K562 (cell line): ENCODE results near the gene GPATCH4. TPM values are rescaled to one million over a fixed set of nuclear protein-coding genes. Genes with fewer than 3 reads are reported as not detected.
A peak's percentile ranks its signal among the peaks of the same experiment; 100 is the strongest.

ENCODE experiments used
- ATAC-seq: fragments of 200-7000 bp; cut with Tn5 transposase; 3 replicates; pipeline ENCODE4 v1.9.1; 2020; ENCODE audit warnings: moderate library complexity
- BruUV-seq: library from RNA; stranded (reverse); fragments of 400-500 nt; replicated peaks from 2 replicates; lab custom pipeline; 2021; lab: Mats Ljungman, UMichigan
- CTCF ChIA-PET: fragments of 300-600 bp; formaldehyde crosslinking; extraction: SDS; loops from one replicate; lab custom pipeline; 2021; ENCODE audit warnings: low intra/inter-chr PET ratio; lab: Yijun Ruan, JAX
- POLR2A ChIA-PET: fragments of 300-600, 350-650 bp; sonication (Branson Sonifier 250); formaldehyde crosslinking; extraction: SDS; loops from one replicate; lab custom pipeline; 2021; ENCODE audit warnings: antibody characterized with exemption, inconsistent platforms; lab: Yijun Ruan, JAX
- DNase-seq, 4 experiments: peaks; one replicate each; pipeline versions ENCODE4 v3.0.0 to v3.0.0-alpha.2; 2011 to 2018; ENCODE audit warnings: low spot score in 3 of 4, mixed read lengths in 3 of 4; ENCODE audit errors: extremely low read depth in 1 of 4
- FAIRE-seq: peaks from 2 replicates; lab custom pipeline; 2011; peaks lifted over from hg19 to GRCh38; lab: Jason Lieb, UNC
- H2AFZ ChIP-seq: 2 replicates; pipeline ENCODE4 v1.6.0; 2011; ENCODE audit warnings: low read depth, low read length, control low read depth, inconsistent platforms
- H3K27ac ChIP-seq: fragments of 200-600 bp; 3 replicates; pipeline ENCODE4 v1.8.0; 2011; ENCODE audit warnings: low read depth, mild to moderate bottlenecking, control low read depth, inconsistent platforms, low read length, moderate library complexity, mixed read lengths; ENCODE audit errors: extremely low read depth
- H3K27me3 ChIP-seq, 2 experiments: fragments of 300-600 bp in 1 of 2; 2 replicates in 1 of 2; 3 replicates in 1 of 2; pipeline versions ENCODE4 v1.6.0 to v1.8.0; 2011; ENCODE audit warnings: inconsistent platforms in 2 of 2, low read length in 2 of 2, mild to moderate bottlenecking in 1 of 2, mixed read lengths in 1 of 2, moderate library complexity in 1 of 2; ENCODE audit not compliant: control insufficient read depth in 2 of 2, insufficient read depth in 2 of 2
- H3K36me3 ChIP-seq: fragments of 300-600 bp; 3 replicates; pipeline ENCODE4 v1.8.0; 2011; ENCODE audit warnings: mild to moderate bottlenecking, low read length, inconsistent platforms; ENCODE audit not compliant: control insufficient read depth, insufficient read depth
- H3K4me1 ChIP-seq, 2 experiments: fragments of 200-600 bp in 1 of 2; replicated peaks in 1 of 2; 2 replicates in 1 of 2; 3 replicates in 1 of 2; pipeline versions ENCODE4 v1.5.1 to v1.8.0; 2011; ENCODE audit warnings: inconsistent platforms in 2 of 2, low read length in 2 of 2, mild to moderate bottlenecking in 1 of 2, mixed read lengths in 1 of 2, moderate library complexity in 1 of 2; ENCODE audit not compliant: control insufficient read depth in 2 of 2, insufficient read depth in 2 of 2
- H3K4me2 ChIP-seq: 2 replicates; pipeline ENCODE4 v1.6.1; 2011; ENCODE audit warnings: low read length, control low read depth, inconsistent platforms, mixed read lengths; ENCODE audit not compliant: insufficient read depth
- H3K4me3 ChIP-seq: fragments of 200-600 bp; sonication (generic), shearing (Covaris generic); 2 replicates; pipeline ENCODE4 v1.5.1; 2016; ENCODE audit warnings: control low read depth, inconsistent platforms
- H3K79me2 ChIP-seq: fragments of 200-600 bp; 3 replicates; pipeline ENCODE4 v1.8.0; 2011; ENCODE audit warnings: low read length, inconsistent platforms; ENCODE audit not compliant: control insufficient read depth, insufficient read depth
- H3K9ac ChIP-seq, 2 experiments: 2 replicates each; pipeline versions ENCODE4 v1.6.0 to v1.6.1; 2011; ENCODE audit warnings: low read depth in 2 of 2, low read length in 2 of 2, control low read depth in 1 of 2, inconsistent platforms in 1 of 2, mild to moderate bottlenecking in 1 of 2, mixed read lengths in 1 of 2; ENCODE audit not compliant: insufficient read depth in 1 of 2
- H3K9me1 ChIP-seq: one replicate; pipeline ENCODE4 v1.6.0; 2011; ENCODE audit warnings: inconsistent platforms, mild to moderate bottlenecking, low read length, moderate library complexity; ENCODE audit not compliant: control insufficient read depth, insufficient read depth
- H3K9me3 ChIP-seq: replicated peaks from 2 replicates; pipeline ENCODE4 v1.5.1; 2011; ENCODE audit warnings: low read depth, low read length, inconsistent platforms; ENCODE audit not compliant: control insufficient read depth, insufficient read depth
- H4K20me1 ChIP-seq: replicated peaks from 2 replicates; pipeline ENCODE4 v1.6.1; 2011; ENCODE audit warnings: low read length, inconsistent platforms, mixed read lengths; ENCODE audit not compliant: control insufficient read depth, insufficient read depth
- ATF1 ChIP-seq, 2 experiments: fragments of 450-650 bp in 1 of 2; IDR thresholded peaks; 2 replicates each; pipeline ENCODE4 v1.6.1; 2016; ENCODE audit warnings: missing compliant biosample characterization in 1 of 2, missing genetic modification characterization in 1 of 2
- CHCHD3 ChIP-seq: fragments of 250-450 bp; sonication (Bioruptor Pico); IDR thresholded peaks from 2 replicates; pipeline ENCODE4 v2.1.2; 2022; ENCODE audit warnings: mild to moderate bottlenecking
- EZH2 ChIP-seq: IDR thresholded peaks from 2 replicates; pipeline ENCODE4 v1.6.1; 2012; ENCODE audit warnings: low read depth, mild to moderate bottlenecking, inconsistent platforms, low read length, borderline replicate concordance
- HMG20B ChIP-seq: fragments of 250-450 bp; sonication (Bioruptor Pico); IDR thresholded peaks from 2 replicates; pipeline ENCODE4 v1.5.0; 2021; ENCODE audit warnings: mild to moderate bottlenecking
- PHB ChIP-seq: fragments of 250-450 bp; sonication (Bioruptor Pico); IDR thresholded peaks from 2 replicates; pipeline ENCODE4 v1.5.0; 2021
- ZNF707 ChIP-seq: fragments of 250-450 bp; sonication (Bioruptor Pico); conservative IDR thresholded peaks from 2 replicates; pipeline ENCODE4 v1.8.0; 2022; ENCODE audit warnings: inconsistent platforms, mild to moderate bottlenecking, moderate library complexity
- WGBS: fragments of 100-300 bp; shearing (Covaris generic); methylation state at CpG from one replicate; pipeline ENCODE4 v1.1.6; 2016; ENCODE audit warnings: low coverage, mixed read lengths; ENCODE audit not compliant: insufficient coverage; ENCODE audit errors: missing lambda C conversion rate; 5-methylcytosine and 5-hydroxymethylcytosine counted together
- in situ Hi-C: fragments of 300-500 bp; cut with MboI; formaldehyde crosslinking; loops from 4 replicates; pipeline ENCODE4 v1.15.0; 2018; ENCODE audit warnings: inconsistent platforms, mixed read lengths
- intact Hi-C: fragments of 100-400 bp; cut with micrococcal nuclease; formaldehyde crosslinking; loops from 2 replicates; pipeline ENCODE4 v1.14.2; 2022
- polyA plus RNA-seq, 8 experiments: library from polyadenylated mRNA; depleted of rRNA in 4 of 8; stranded (reverse) in 5 of 8; unstranded in 3 of 8; fragments of >200 nt; fragmentation: Nextera tagmentation in 2 of 8; fragmentation: Illumina TruSeq in 1 of 8; extraction: Ambion mirVana in 2 of 8; extraction: Trizol in 1 of 8; gene quantifications; 2 replicates each; pipeline versions ENCODE4 v1.2.1 to v1.2.3, GENCODE V29; 2011 to 2014; ENCODE audit warnings: inconsistent platforms in 1 of 8, missing spikeins in 1 of 8
- total RNA-seq, 7 experiments: library from RNA; depleted of rRNA in 6 of 7; stranded (reverse); fragments of >200 nt in 6 of 7; fragmentation: Illumina TruSeq in 2 of 7; extraction: Trizol in 2 of 7; gene quantifications; 2 replicates each; pipeline versions ENCODE4 v1.2.1 to v1.2.3, GENCODE V29; 2011 to 2021; ENCODE audit warnings: low replicate concordance in 1 of 7
- TF ChIP-seq, protein P1 (sequence below): fragments of 450-650 bp; formaldehyde crosslinking; IDR thresholded peaks from 2 replicates; pipeline ENCODE4 v1.4.0; 2020; ENCODE audit warnings: mild to moderate bottlenecking
- TF ChIP-seq, protein P2 (sequence below), 2 experiments: fragments of 450-650 bp in 1 of 2; sonication (generic) in 1 of 2; formaldehyde crosslinking; conservative IDR thresholded peaks; 2 replicates each; pipeline versions ENCODE4 v1.4.0 to v1.8.1; 2020 to 2022; ENCODE audit warnings: mild to moderate bottlenecking in 1 of 2, missing genetic modification reagents in 1 of 2
- TF ChIP-seq, protein P3 (sequence below): IDR thresholded peaks from 2 replicates; pipeline ENCODE4 v1.6.1; 2016; ENCODE audit warnings: missing genetic modification characterization, missing compliant biosample characterization

GPATCH4 gene
- total and polyA plus RNA-seq, 9 of the 15 experiments (the other 6 are each of a cell fraction or from before 2014, with no cell fraction given): 43.7 to 105 (median 76.5) TPM

DNA sequence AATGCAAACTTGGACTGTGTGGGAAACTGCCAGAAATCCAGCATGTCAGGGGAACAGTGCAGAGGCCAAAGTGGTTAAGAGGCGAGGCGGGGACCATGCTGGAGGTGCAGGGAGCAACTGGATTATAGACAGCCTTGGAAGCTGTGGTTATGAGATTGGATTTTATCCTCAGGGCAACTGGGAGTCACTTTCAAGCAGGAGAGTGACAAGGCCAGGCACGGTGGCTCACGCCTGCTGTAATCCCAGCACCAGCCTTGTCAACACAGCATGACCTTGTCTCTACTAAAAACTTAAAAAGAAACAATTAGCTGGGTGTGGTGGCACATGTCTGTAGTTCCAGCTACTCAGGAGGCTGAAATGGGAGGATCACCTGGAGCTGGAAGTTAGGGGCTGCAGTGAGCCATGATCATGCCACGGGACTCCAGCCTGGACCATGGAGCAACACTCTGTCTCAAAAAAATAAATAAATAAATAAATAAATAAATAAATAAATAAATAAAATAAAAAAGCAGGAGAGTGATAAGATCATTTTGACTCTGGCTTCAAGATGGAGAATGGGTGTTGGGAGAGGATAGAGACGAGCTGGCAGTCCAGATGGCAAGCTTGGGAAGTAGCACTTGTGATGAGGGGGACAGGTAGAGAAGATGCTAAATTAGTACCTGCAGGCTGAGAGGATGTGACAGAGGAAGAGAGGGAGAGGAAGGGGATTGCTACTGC is 21.5 kb upstream of the GPATCH4 start:
- H2AFZ ChIP-seq: no peak overlapping the region
- ATAC-seq: no peak
- no peaks in the 10 kb centered on the region for H3K36me3 ChIP-seq
- H3K4me1 ChIP-seq: peaks cover 2 to 29% of the 10 kb centered on the region in 2 experiments; a peak in 4 of 5 replicates
- in situ Hi-C loops (no loop called here), intact Hi-C loops (no loop called here)
- FAIRE-seq: no peak
- TF ChIP-seq ZNF707 (CRISPR knock-in tag) (no peak), HMG20B (CRISPR knock-in tag) (no peak), CHCHD3 (CRISPR knock-in tag) (no peak), PHB (CRISPR knock-in tag) (no peak), ATF1 (CRISPR knock-in tag; IDR thresholded peaks at IDR 0.05) (no peak), ATF1 (tag; IDR thresholded peaks at IDR 0.05) (no peak), EZH2 (no peak)
- TF ChIP-seq, protein P1, sequence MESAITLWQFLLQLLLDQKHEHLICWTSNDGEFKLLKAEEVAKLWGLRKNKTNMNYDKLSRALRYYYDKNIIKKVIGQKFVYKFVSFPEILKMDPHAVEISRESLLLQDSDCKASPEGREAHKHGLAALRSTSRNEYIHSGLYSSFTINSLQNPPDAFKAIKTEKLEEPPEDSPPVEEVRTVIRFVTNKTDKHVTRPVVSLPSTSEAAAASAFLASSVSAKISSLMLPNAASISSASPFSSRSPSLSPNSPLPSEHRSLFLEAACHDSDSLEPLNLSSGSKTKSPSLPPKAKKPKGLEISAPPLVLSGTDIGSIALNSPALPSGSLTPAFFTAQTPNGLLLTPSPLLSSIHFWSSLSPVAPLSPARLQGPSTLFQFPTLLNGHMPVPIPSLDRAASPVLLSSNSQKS (CRISPR knock-in tag): no peak
- TF ChIP-seq, protein P2, sequence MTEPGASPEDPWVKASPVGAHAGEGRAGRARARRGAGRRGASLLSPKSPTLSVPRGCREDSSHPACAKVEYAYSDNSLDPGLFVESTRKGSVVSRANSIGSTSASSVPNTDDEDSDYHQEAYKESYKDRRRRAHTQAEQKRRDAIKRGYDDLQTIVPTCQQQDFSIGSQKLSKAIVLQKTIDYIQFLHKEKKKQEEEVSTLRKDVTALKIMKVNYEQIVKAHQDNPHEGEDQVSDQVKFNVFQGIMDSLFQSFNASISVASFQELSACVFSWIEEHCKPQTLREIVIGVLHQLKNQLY (CRISPR knock-in tag; conservative IDR thresholded peaks at IDR 0.05): no peak
- TF ChIP-seq, protein P3, sequence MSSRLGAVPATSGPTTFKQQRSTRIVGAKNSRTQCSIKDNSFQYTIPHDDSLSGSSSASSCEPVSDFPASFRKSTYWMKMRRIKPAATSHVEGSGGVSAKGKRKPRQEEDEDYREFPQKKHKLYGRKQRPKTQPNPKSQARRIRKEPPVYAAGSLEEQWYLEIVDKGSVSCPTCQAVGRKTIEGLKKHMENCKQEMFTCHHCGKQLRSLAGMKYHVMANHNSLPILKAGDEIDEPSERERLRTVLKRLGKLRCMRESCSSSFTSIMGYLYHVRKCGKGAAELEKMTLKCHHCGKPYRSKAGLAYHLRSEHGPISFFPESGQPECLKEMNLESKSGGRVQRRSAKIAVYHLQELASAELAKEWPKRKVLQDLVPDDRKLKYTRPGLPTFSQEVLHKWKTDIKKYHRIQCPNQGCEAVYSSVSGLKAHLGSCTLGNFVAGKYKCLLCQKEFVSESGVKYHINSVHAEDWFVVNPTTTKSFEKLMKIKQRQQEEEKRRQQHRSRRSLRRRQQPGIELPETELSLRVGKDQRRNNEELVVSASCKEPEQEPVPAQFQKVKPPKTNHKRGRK (tag): no peak
- WGBS: 38% methylated on average over 6 of the region's 6 CpGs
- H3K9me3 ChIP-seq: no peaks in the 10 kb centered on the region
- BruUV-seq: no TSS peak
- no peaks in the 10 kb centered on the region for H3K27me3 ChIP-seq
- POLR2A ChIA-PET: interaction anchor here (0.8 to 2.0 kb wide), 2 partner anchors 21 to 142 kb away, joined by 3 to 14 read pairs; no protein-coding TSS in a partner anchor
- peaks cover 4% of the 10 kb centered on the region; the same call in 1 of the 2 replicates for H4K20me1 ChIP-seq
- H3K79me2 ChIP-seq: no peaks in the 10 kb centered on the region
- no peak for DNase-seq
- H3K27ac ChIP-seq: no peak overlapping the region
- CTCF ChIA-PET: no interaction called here
- H3K4me3 ChIP-seq: no peak overlapping the region
- no peaks in the 10 kb centered on the region for H3K9me1 ChIP-seq
- H3K9ac ChIP-seq: peak overlapping the region in 1 of 2 experiments; percentile 33; a peak in 1 of 4 replicates
- H3K4me2 ChIP-seq: no peak overlapping the region
